ENCODE results near the gene GBF1.
"Not testable (repeated sequence)": the region's sequence is repeated elsewhere in the genome, so short reads cannot be mapped to it uniquely, and the experiment has no call there.

GBF1 gene

GRCh38 chr10:102268375-102268888, 23.1 kb downstream of the GBF1 start:
- no peak for DNase-seq

- DNase-seq = no peak
These were observed 23.7 kb downstream of the GBF1 start for GRCh38 chr10:102269017-102269416.

DNA sequence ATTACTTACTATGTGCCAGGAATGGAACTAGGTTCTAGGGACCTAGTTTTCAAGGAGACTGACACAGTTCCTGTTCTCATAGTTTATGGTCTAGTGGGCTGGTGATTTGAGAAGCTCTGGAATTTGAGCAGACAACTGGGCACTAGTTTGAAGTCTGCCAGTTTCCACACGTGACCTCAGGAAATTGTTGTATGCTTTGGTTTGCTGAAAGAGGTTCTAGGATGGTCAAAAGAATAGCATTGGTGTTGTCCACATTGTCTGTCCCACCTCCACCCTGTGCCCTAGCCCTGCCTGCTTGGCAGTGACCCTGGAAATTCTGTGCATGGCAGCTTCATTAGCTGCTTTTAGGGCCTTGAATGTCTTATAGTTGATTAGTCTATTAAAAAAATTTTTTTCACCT, 28.7 kb downstream of the GBF1 start:
- DNase-seq = no peak

GRCh38 chr10:102275343-102275742, 30.0 kb downstream of the GBF1 start:
- no peak for DNase-seq

DNA sequence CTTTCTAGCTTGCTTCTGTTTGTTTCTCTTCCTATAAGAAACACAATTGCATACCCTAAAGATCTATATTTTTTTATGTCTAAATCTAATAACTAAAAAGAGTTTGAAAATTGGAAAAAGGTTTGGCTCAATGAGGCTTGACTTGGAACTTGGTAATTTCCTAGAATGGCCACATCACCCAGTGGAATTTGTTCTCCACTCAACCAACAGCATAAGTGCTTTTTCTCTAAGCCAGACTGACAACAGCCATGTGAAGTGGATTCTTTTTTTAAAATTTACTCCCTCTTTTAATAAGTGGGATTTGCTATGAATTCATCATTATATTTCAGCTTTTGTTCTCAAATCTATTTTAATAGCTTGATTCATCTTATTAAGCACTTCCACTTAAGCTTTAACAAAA, 33.8 kb downstream of the GBF1 start:
- no peak for DNase-seq

DNA sequence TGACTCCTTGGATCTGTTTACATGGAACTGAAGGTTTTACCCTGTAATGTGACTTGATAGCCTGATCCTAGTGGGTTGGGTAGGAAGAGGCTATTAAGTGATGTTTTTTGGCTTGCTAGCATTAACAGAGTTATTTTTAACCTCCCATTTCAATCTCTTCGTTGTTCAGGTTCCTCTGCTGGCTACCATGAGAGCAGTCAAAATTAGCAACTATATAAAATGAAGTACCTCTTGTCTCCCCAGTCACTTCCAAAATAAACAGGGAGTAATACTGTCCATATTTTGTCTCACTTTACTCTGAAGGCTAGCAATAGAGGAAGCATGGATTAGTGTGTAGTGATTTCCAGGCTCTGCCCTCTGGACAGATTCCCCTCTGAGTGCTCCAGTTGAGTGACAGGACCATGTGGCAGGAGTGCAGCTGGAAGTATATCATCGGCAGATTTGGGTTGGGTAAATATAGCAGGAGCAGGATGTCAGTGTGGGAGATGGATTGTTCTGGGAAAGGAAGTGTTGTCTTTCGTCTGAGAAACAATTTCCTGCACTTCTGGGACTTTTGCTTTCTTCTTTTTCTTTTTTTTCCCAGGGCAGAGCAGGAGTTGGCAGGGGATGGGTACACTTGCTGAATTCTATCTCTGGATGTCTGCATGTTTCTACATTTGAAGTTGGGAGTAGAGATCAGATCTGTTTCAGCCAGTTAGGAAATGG, 35.2 kb downstream of the GBF1 start:
- DNase-seq = no peak

DNA sequence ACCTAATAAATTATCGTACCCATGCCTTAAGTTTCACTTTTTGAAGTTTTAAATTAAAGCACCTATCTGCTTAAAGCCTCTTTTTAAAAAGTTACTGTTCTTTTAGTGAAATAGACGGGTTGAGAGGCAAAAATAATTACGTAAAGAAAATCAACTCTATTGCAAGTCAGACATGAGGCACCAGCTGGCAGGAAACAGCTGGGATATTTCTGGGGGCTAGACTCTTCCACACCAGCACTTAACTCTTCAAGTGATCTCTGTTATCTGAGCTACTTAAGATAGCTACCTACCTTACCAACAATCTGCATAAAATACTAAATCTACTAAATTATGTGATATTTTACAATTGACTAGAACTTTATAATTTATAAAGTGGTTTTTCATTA, 35.8 kb downstream of the GBF1 start:
- DNase-seq = no peak

GRCh38 chr10:102283488-102283887, 38.2 kb downstream of the GBF1 start:
- no peak for DNase-seq

DNA sequence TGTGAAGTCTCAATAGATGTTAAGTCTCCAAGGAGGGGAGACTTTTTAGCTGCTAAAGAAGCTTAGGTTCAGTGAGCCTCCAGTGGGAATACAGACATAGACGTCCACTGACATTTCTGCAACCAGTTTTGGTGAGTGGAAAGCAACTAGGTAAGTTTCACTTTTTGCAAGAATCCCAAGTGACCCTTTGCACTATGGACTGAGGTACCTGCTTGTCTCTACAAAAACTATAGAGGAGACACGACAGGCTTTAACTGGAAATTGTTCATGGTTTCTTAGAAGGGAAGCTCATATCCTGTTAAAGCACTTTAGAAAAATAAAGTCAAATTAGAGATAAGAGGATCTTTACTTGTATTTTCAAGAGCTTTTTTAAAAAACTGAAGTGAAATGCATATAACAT, 38.6 kb downstream of the GBF1 start:
- DNase-seq = no peak

- no peak for DNase-seq
These were observed 39.2 kb downstream of the GBF1 start for GRCh38 chr10:102284531-102284930.

DNA sequence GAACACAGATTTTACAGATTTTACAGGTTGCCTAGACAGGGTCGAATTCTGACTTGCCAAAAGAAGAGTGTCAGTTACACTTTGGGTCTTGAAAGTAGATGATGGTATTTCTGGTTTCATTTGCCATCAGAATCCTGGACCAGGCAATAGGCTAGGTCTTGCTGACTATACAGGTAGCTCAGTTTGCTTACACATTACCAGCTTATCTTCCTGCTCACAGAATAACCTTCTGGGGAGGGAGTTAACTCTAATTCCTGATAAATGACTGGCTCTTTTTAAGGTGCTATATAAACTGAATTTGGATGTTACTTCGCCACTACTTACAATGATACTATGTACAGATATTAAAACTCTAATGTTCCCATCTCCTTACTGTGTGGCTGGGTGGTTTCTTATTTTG, 39.8 kb downstream of the GBF1 start:
- no peak for DNase-seq

DNA sequence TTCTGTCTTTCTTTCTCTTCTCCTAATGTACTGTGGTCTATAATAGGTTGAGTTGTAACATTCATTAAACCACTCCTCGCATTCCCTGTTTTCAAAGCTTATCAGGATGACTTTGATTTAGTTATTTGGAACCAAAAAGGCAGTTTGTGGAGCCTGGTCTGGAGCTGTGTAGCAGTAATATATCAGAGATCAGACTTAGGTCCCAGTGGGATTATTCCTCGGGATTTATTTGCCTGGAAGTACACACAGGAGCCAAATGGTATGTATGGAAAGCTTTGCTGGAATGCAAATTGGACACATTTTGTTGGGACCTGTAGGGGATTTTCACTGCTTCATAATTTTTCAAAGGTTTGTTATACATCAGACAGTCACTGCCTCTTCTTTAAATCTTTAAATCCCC, 40.9 kb downstream of the GBF1 start:
- no peak for DNase-seq

GRCh38 chr10:102287538-102287937, 42.2 kb downstream of the GBF1 start:
- no peak for DNase-seq

GRCh38 chr10:102287991-102288390, 42.7 kb downstream of the GBF1 start:
- DNase-seq = no peak

- no peak for DNase-seq
These were observed 44.0 kb downstream of the GBF1 start for GRCh38 chr10:102289356-102289755.

DNA sequence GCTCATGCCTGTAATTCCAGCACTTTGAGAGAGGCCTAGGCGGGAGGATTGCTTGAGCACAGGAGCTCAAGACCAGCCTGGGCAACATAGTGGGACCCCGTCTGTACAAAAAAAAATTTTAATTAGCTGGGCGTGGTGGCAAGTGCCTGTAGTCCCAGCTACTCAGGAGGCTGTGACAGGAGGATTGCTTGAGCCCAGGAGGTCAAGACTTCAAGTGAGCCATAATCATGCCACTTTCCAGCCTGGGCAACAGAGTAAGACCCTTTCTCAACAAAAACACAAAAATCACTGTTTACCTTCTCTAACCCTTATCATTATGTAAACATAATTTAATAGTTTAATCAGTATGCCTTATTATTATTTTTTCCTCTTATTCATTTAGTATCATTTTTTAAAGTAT, 44.5 kb downstream of the GBF1 start:
- DNase-seq = no peak

GRCh38 chr10:102291221-102291905, 46.0 kb downstream of the GBF1 start:
- no peak for DNase-seq

DNA sequence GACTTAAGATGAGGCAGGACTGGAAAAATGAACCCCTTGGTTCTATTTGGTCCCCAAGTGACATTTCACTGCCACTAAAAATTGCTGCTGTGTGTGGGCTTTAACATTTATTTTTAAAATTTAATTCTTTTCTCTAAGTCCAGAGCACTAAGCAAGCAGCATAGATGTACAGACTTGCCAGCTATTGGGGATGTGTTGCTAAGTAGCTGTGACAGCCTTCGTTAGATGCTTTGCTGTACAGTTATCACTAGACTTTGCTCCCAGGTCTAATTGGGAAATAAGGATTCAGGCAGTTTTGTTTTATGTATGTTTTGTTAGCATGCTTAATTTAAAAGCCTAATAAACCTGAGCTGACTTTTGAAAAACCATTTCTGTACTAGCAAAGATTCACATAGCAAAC, 51.8 kb downstream of the GBF1 start:
- DNase-seq = no peak

GRCh38 chr10:102298899-102299298, 53.6 kb downstream of the GBF1 start:
- no peak for DNase-seq

GRCh38 chr10:102299873-102300272, 54.5 kb downstream of the GBF1 start:
- no peak for DNase-seq

DNA sequence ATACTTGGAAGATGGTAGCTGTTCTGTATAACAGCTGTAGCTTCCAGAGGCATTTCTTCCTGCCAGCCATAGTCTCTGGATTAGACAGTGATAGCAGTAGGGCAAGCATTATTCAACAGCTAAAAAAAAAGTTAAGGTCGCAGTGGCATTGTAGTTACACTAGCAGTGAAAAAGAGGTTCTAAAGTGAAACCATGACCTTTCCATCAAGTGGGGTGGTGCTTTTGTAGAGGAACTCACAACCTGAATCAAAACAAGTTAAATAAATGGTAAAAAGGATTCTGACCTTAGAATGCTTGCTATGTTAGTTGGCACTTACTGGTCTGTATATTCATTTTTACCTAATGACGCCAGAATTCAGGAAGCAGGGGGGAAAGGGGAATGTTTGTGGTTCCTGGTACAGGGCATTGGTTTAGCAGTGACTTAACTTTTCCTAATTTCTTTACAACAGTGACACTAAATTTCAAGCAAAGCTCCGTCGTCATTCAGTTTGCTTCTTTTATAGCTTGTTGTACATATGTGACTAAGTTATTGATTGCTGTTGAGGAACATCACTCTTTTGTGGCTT, 55.0 kb downstream of the GBF1 start:
- no peak for DNase-seq

GRCh38 chr10:102300912-102301311, 55.6 kb downstream of the GBF1 start:
- DNase-seq = not testable (repeated sequence)

DNA sequence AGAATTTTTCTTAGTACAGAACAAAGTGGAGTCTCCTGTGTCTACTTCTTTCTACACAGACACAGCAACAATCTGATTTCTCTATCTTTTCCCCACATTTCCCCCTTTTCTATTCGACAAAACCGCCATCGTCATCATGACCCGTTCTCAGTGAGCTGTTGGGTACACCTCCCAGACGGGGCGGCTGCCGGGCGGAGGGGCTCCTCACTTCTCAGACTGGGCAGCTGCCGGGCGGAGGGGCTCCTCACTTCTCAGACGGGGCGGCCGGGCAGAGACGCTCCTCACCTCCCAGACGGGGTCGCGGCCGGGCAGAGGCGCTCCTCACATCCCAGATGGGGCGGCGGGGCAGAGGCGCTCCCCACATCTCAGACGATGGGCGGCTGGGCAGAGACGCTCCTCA, 56.0 kb downstream of the GBF1 start:
- not testable (repeated sequence) for DNase-seq

- no peak for DNase-seq
These were observed 57.3 kb downstream of the GBF1 start for GRCh38 chr10:102302611-102303010.

All from activated T-cell treated with anti-CD3 and anti-CD28 coated beads, Interleukin-2, amount 50 U/mL, for 1 hour (primary cell).